ENCODE data around the gene ZNF385B.

The ZNF385B gene

DNA sequence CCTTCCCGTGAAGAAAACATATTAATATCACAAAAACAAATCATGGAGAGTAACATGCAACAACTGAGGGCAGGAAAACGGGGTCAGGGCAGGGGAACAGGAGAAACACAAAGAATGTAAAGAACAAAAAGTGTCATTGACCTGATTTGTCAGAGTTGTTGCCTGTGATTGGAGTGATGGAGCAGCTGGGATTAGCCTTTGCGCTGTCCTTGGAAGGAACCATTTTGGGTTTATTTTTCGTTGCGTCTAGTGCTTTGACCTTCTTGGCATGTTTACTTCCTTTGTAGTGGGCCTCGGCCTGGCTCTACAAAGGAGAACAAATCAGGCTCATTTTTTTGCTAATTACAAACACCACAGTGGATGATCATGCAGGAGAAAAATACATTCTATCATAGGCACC lies 378.3 kb downstream of the ZNF385B start:
- Histone ChIP-seq H3K79me2 (no peaks in the 10 kb centered on the region), H3K4me1 (no peaks in the 10 kb centered on the region), H3K4me2 (ENCODE audit: low read length) (no peak overlapping the region), H3K36me3 (ENCODE audit: control insufficient read depth, insufficient read depth, low read length) (no peaks in the 10 kb centered on the region), H3K9ac (no peak overlapping the region), H3K9me3 (ENCODE audit: control insufficient read depth, low read length) (no peaks in the 10 kb centered on the region), H2AFZ (no peak overlapping the region), H3K27me3 (ENCODE audit: control insufficient read depth, insufficient read depth, low read length) (no peaks in the 10 kb centered on the region), H3K27ac (no peak overlapping the region), H3K4me3 (ENCODE audit: low read depth, low read length) (no peak overlapping the region)
- TF ChIP-seq, protein P1, sequence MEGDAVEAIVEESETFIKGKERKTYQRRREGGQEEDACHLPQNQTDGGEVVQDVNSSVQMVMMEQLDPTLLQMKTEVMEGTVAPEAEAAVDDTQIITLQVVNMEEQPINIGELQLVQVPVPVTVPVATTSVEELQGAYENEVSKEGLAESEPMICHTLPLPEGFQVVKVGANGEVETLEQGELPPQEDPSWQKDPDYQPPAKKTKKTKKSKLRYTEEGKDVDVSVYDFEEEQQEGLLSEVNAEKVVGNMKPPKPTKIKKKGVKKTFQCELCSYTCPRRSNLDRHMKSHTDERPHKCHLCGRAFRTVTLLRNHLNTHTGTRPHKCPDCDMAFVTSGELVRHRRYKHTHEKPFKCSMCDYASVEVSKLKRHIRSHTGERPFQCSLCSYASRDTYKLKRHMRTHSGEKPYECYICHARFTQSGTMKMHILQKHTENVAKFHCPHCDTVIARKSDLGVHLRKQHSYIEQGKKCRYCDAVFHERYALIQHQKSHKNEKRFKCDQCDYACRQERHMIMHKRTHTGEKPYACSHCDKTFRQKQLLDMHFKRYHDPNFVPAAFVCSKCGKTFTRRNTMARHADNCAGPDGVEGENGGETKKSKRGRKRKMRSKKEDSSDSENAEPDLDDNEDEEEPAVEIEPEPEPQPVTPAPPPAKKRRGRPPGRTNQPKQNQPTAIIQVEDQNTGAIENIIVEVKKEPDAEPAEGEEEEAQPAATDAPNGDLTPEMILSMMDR (IDR thresholded peaks at IDR 0.05) = no peak

DNA sequence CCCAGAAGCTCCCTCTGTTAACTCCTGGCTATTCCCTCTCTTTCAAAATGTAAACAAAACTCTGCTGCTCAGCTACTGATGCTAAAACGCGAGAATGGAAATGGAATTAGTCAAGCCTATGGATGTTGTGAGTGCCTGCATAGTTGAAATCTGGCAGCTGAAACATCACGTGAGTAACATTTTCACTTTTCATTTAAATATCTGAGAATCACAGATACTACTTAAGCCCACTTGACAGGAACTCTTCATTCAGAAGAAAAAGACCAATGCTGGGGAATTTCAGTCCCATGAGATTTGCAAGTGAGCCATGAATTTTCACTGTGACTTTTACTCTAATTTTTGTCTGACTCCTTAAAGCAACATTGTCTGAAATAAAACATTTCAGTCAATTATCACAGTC lies 381.5 kb downstream of the ZNF385B start:
- Histone ChIP-seq H3K27ac (no peak overlapping the region), H3K4me2 (ENCODE audit: low read length) (no peak overlapping the region), H3K9me3 (ENCODE audit: control insufficient read depth, low read length) (no peaks in the 10 kb centered on the region), H3K4me3 (ENCODE audit: low read depth, low read length) (no peak overlapping the region), H2AFZ (no peak overlapping the region), H3K79me2 (no peaks in the 10 kb centered on the region), H3K4me1 (no peaks in the 10 kb centered on the region), H3K9ac (no peak overlapping the region), H3K36me3 (ENCODE audit: control insufficient read depth, insufficient read depth, low read length) (no peaks in the 10 kb centered on the region), H3K27me3 (ENCODE audit: control insufficient read depth, insufficient read depth, low read length) (no peaks in the 10 kb centered on the region)
- TF ChIP-seq, protein P1 (IDR thresholded peaks at IDR 0.05) = no peak

DNA sequence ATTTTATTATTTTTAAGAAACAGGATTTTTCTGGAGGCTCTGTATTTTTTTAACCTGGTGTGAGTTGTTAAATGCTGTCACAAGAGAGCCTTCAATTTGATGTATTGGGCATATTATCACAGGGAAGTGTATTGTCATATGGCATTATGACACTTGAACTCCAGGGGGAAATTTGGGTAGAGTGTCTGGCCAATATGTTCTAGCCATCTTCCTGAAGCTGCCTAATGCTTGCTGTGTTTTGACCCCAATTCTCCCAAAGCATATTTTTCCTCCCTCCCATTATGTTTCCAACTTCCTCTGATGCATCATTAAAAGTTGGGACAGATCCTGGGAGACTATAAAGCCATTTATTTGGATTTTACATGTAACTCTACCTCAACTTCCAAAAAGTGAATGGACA lies 382.6 kb downstream of the ZNF385B start:
- TF ChIP-seq, protein P1 (IDR thresholded peaks at IDR 0.05) = no peak
- Histone ChIP-seq H3K79me2 (no peaks in the 10 kb centered on the region), H3K36me3 (ENCODE audit: control insufficient read depth, insufficient read depth, low read length) (no peaks in the 10 kb centered on the region), H3K4me1 (no peaks in the 10 kb centered on the region), H2AFZ (no peak overlapping the region), H3K4me3 (ENCODE audit: low read depth, low read length) (no peak overlapping the region), H3K9ac (no peak overlapping the region), H3K27me3 (ENCODE audit: control insufficient read depth, insufficient read depth, low read length) (no peaks in the 10 kb centered on the region), H3K27ac (no peak overlapping the region), H3K9me3 (ENCODE audit: control insufficient read depth, low read length) (no peaks in the 10 kb centered on the region), H3K4me2 (ENCODE audit: low read length) (no peak overlapping the region)

DNA sequence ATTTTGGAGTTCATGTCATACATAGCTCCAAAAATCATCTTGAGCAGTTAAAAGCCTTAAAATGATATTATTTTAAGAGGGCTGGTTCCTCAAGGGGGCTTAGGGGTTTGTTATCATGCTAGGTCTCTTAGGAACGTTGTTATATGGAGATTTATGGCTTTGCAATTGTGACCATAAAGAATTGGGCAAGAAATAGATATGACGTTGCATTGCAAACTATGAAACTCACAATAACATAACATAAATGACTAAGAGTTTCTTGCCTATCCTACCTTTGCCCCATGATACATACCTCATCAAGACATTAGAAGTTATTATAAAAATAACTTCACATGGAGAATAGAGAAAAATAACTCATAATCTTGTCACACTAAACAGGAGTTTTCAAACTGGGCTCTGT lies 390.4 kb downstream of the ZNF385B start:
- no peak overlapping the region for H3K4me3 ChIP-seq (ENCODE audit: low read depth, low read length)
- no peaks in the 10 kb centered on the region for H3K9me3 ChIP-seq (ENCODE audit: control insufficient read depth, low read length)
- TF ChIP-seq, protein P1 (IDR thresholded peaks at IDR 0.05) = no peak
- no peak overlapping the region for H3K9ac ChIP-seq
- H3K79me2 ChIP-seq = no peaks in the 10 kb centered on the region
- H3K4me1 ChIP-seq = no peaks in the 10 kb centered on the region
- no peak overlapping the region for H3K27ac ChIP-seq
- no peaks in the 10 kb centered on the region for H3K27me3 ChIP-seq (ENCODE audit: control insufficient read depth, insufficient read depth, low read length)
- H2AFZ ChIP-seq = no peak overlapping the region
- no peak overlapping the region for H3K4me2 ChIP-seq (ENCODE audit: low read length)
- H3K36me3 ChIP-seq (ENCODE audit: control insufficient read depth, insufficient read depth, low read length) = no peaks in the 10 kb centered on the region

DNA sequence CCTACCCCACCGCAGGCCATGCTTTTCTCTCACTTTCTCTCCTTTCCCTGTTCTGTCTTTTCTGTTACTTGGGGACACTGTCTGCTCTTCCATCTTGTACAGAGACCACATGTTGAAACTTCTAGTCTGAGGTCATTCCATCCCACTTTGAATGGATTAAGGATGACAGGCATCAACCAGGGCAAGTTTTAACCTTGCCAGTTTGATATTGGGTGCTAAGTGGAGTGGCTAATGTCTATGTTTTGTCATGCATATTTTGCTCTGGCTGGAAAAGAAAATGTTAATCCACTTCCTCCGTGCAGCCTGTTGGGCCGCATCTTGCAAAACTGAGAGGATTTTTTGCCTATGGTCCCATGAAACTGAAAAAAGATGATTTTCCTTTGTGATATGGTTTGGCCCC lies 391.3 kb downstream of the ZNF385B start:
- Histone ChIP-seq H2AFZ (no peak overlapping the region), H3K9ac (no peak overlapping the region), H3K27ac (no peak overlapping the region), H3K27me3 (ENCODE audit: control insufficient read depth, insufficient read depth, low read length) (no peaks in the 10 kb centered on the region), H3K79me2 (no peaks in the 10 kb centered on the region), H3K4me1 (no peaks in the 10 kb centered on the region), H3K4me3 (ENCODE audit: low read depth, low read length) (no peak overlapping the region), H3K4me2 (ENCODE audit: low read length) (no peak overlapping the region), H3K9me3 (ENCODE audit: control insufficient read depth, low read length) (no peaks in the 10 kb centered on the region), H3K36me3 (ENCODE audit: control insufficient read depth, insufficient read depth, low read length) (no peaks in the 10 kb centered on the region)
- TF ChIP-seq, protein P1 (IDR thresholded peaks at IDR 0.05) = no peak
